Endothelial cell (in vitro differentiated cells): ENCODE data around the gene SERAC1. TPM values are rescaled to one million over a fixed set of nuclear protein-coding genes. Genes with fewer than 3 reads are reported as not detected.
"Not testable (repeated sequence)": the region's sequence is repeated elsewhere in the genome, so short reads cannot be mapped to it uniquely, and the experiment has no call there.

Source experiments
- DNase-seq: peaks from one replicate; pipeline ENCODE4 v3.0.0; 2021; ENCODE audit warnings: low spot score
- H3K27ac Mint-ChIP-seq: one replicate; pipeline ENCODE4 v1.8.0; 2021; ENCODE audit warnings: mixed read lengths, inconsistent platforms; ENCODE audit not compliant: unreplicated experiment
- H3K27me3 Mint-ChIP-seq: one replicate; pipeline ENCODE4 v1.8.0; 2021; ENCODE audit warnings: mild to moderate bottlenecking, moderate library complexity, mixed read lengths, inconsistent platforms; ENCODE audit not compliant: unreplicated experiment
- H3K36me3 Mint-ChIP-seq: one replicate; pipeline ENCODE4 v1.8.0; 2021; ENCODE audit warnings: mild to moderate bottlenecking, low read depth, mixed read lengths, inconsistent platforms; ENCODE audit not compliant: unreplicated experiment
- H3K4me1 Mint-ChIP-seq: one replicate; pipeline ENCODE4 v1.8.0; 2021; ENCODE audit warnings: mild to moderate bottlenecking, mixed read lengths, inconsistent platforms; ENCODE audit not compliant: unreplicated experiment
- H3K4me3 Mint-ChIP-seq: one replicate; pipeline ENCODE4 v1.8.0; 2021; ENCODE audit warnings: mild to moderate bottlenecking, mixed read lengths, inconsistent platforms; ENCODE audit not compliant: unreplicated experiment
- H3K9me3 Mint-ChIP-seq: one replicate; pipeline ENCODE4 v1.8.0; 2021; ENCODE audit warnings: mixed read lengths, inconsistent platforms; ENCODE audit not compliant: unreplicated experiment
- CTCF ChIP-seq: fragments of 200-600 bp; sonication (generic); IDR thresholded peaks from one replicate; pipeline ENCODE4 v1.5.0; 2021; ENCODE audit warnings: antibody characterized with exemption; ENCODE audit not compliant: unreplicated experiment
- total RNA-seq: library from RNA; stranded (reverse); fragmentation: NEBNext Ultra II Directional; extraction: Animal tissue kit (Norgen Biotek cat#: 25700); gene quantifications from one replicate; pipeline ENCODE4 v1.2.1, GENCODE V29; 2021; ENCODE audit not compliant: unreplicated experiment

The SERAC1 gene
- total RNA-seq, 1 donor from 2014 or later: 13.8 TPM

- peaks cover 4% of the 10 kb centered on the region for H3K36me3 Mint-ChIP-seq
- TF ChIP-seq CTCF: no peak
- H3K27ac Mint-ChIP-seq: no peak overlapping the region
- no peaks in the 10 kb centered on the region for H3K9me3 Mint-ChIP-seq
- H3K4me3 Mint-ChIP-seq: no peak overlapping the region
- peaks cover 4% of the 10 kb centered on the region for H3K4me1 Mint-ChIP-seq
- no peak for DNase-seq
- no peaks in the 10 kb centered on the region for H3K27me3 Mint-ChIP-seq
Measured at GRCh38 chr6:158157064-158157764, 10.8 kb downstream of the SERAC1 start.

- Mint-ChIP-seq H3K4me3 (no peak overlapping the region), H3K4me1 (no peaks in the 10 kb centered on the region), H3K27me3 (no peaks in the 10 kb centered on the region), H3K9me3 (no peaks in the 10 kb centered on the region), H3K36me3 (peaks cover 4% of the 10 kb centered on the region), H3K27ac (no peak overlapping the region)
- DNase-seq: no peak
- TF ChIP-seq CTCF: no peak
Measured at GRCh38 chr6:158154816-158155215, 13.2 kb downstream of the SERAC1 start.

- no peak for TF ChIP-seq CTCF
- H3K4me1 Mint-ChIP-seq: no peaks in the 10 kb centered on the region
- no peaks in the 10 kb centered on the region for H3K9me3 Mint-ChIP-seq
- no peak overlapping the region for H3K27ac Mint-ChIP-seq
- H3K4me3 Mint-ChIP-seq: no peak overlapping the region
- no peak for DNase-seq
- no peaks in the 10 kb centered on the region for H3K27me3 Mint-ChIP-seq
- peaks cover 7% of the 10 kb centered on the region for H3K36me3 Mint-ChIP-seq
Measured at GRCh38 chr6:158153576-158153975, 14.5 kb downstream of the SERAC1 start.

GRCh38 chr6:158152659-158153058 lies 15.4 kb downstream of the SERAC1 start:
- H3K4me1 Mint-ChIP-seq: no peaks in the 10 kb centered on the region
- H3K27me3 Mint-ChIP-seq: no peaks in the 10 kb centered on the region
- no peak overlapping the region for H3K4me3 Mint-ChIP-seq
- no peaks in the 10 kb centered on the region for H3K9me3 Mint-ChIP-seq
- TF ChIP-seq CTCF: no peak
- peaks cover 12% of the 10 kb centered on the region for H3K36me3 Mint-ChIP-seq
- no peak for DNase-seq
- no peak overlapping the region for H3K27ac Mint-ChIP-seq

GRCh38 chr6:158152025-158152424 lies 16.0 kb downstream of the SERAC1 start:
- peaks cover 12% of the 10 kb centered on the region for H3K36me3 Mint-ChIP-seq
- not testable (repeated sequence) for DNase-seq

More at GRCh38 chr6:158152025-158152424, 16.0 kb downstream of the SERAC1 start:
- not testable (repeated sequence) for H3K4me1 Mint-ChIP-seq, H3K4me3 Mint-ChIP-seq, H3K9me3 Mint-ChIP-seq, H3K27me3 Mint-ChIP-seq, H3K27ac Mint-ChIP-seq
